Upper lobe of left lung (tissue), 6 donors: ENCODE measurements around the gene VPS13A. TPM values are rescaled to one million over a fixed set of nuclear protein-coding genes. Genes with fewer than 3 reads are reported as not detected.
"Not testable (repeated sequence)": the region's sequence is repeated elsewhere in the genome, so short reads cannot be mapped to it uniquely, and the experiment has no call there.

Source experiments
- ATAC-seq, 2 donors: fragments of 200-7000 bp; cut with Tn5 transposase; one replicate each; pipeline ENCODE4 v1.9.1; 2022; ENCODE audit warnings: mild to moderate bottlenecking in 2 of 2, moderate library complexity in 2 of 2; ENCODE audit not compliant: low FRiP score in 2 of 2
- DNase-seq, 2 donors: peaks; one replicate each; pipeline ENCODE4 v3.0.0-alpha.2; 2019 to 2020
- H3K27ac ChIP-seq, 4 donors: fragments of 200-600 bp; sonication (generic); one replicate each; pipeline ENCODE4 v1.5.1; 2016 to 2019
- H3K27me3 ChIP-seq, 4 donors: fragments of 200-600 bp; sonication (generic); one replicate each; pipeline ENCODE4 v1.5.1; 2017 to 2019
- H3K36me3 ChIP-seq, 4 donors: fragments of 200-600 bp; sonication (generic); one replicate each; pipeline ENCODE4 v1.5.1; 2016 to 2019
- H3K4me1 ChIP-seq, 4 donors: fragments of 200-600 bp; sonication (generic); one replicate each; pipeline ENCODE4 v1.5.1; 2018 to 2019
- H3K4me3 ChIP-seq, 4 donors: fragments of 200-600 bp; sonication (generic); one replicate each; pipeline ENCODE4 v1.5.1; 2017 to 2019; ENCODE audit warnings: mild to moderate bottlenecking in 2 of 4, moderate library complexity in 1 of 4
- H3K9me3 ChIP-seq, 4 donors: fragments of 200-600 bp; sonication (generic); one replicate each; pipeline ENCODE4 v1.5.1; 2018 to 2019
- CTCF ChIP-seq, 6 experiments: fragments of 450-650 bp in 4 of 6; fragments of 200-600 bp in 2 of 6; sonication (generic) in 2 of 6; IDR thresholded peaks; one replicate each; pipeline ENCODE4 v1.5.1; 2016 to 2019; ENCODE audit warnings: antibody characterized with exemption in 6 of 6
- EP300 ChIP-seq, 4 donors: sonication (generic); formaldehyde crosslinking; IDR thresholded peaks; one replicate each; pipeline ENCODE4 v1.5.1; 2017; ENCODE audit warnings: antibody characterized with exemption in 4 of 4, control low read depth in 2 of 4
- POLR2A ChIP-seq, 4 donors: fragments of 450-650 bp; IDR thresholded peaks; one replicate each; pipeline ENCODE4 v1.5.1; 2016 to 2017; ENCODE audit warnings: antibody characterized with exemption in 4 of 4, mild to moderate bottlenecking in 2 of 4
- POLR2AphosphoS5 ChIP-seq, 2 donors: sonication (generic); formaldehyde crosslinking; IDR thresholded peaks; one replicate each; pipeline ENCODE4 v1.5.1; 2017; ENCODE audit warnings: antibody characterized with exemption in 2 of 2
- WGBS, 2 donors: methylation state at CpG; one replicate each; pipeline ENCODE4 v1.1.5; 2017 to 2018; 5-methylcytosine and 5-hydroxymethylcytosine counted together
- total RNA-seq, 6 donors: library from RNA; depleted of rRNA in 4 of 6; stranded (reverse); fragments of >200 nt in 4 of 6; gene quantifications; one replicate each; pipeline versions ENCODE4 v1.1.0 to v1.2.1, GENCODE V29; 2016 to 2021
- donor health status: DM: no; HTN: no; CAD: no; lungs with moderate emphysema.
- donor health status: DM: no; HTN: yes; CAD: no; lungs with severe emphysema.

The VPS13A gene
- total RNA-seq, 6 donors from 2014 or later: 21.6 to 90.0 (median 31.4) TPM

- TF ChIP-seq CTCF (IDR thresholded peaks at IDR 0.05): no peak
- TF ChIP-seq POLR2A (IDR thresholded peaks at IDR 0.05): no peak
- TF ChIP-seq POLR2AphosphoS5 (IDR thresholded peaks at IDR 0.05): no peak
- TF ChIP-seq EP300 (IDR thresholded peaks at IDR 0.05): no peak
- Histone ChIP-seq H3K4me3 (no peak overlapping the region), H3K27me3 (no peaks in the 10 kb centered on the region), H3K4me1 (no peaks in the 10 kb centered on the region), H3K36me3 (peaks cover 0 to 13% (median 2%) of the 10 kb centered on the region in 4 donors), H3K9me3 (no peaks in the 10 kb centered on the region), H3K27ac (no peak overlapping the region)
- no peak for ATAC-seq
- WGBS, 2 donors: 98 to 100% methylated on average over 2 of the region's 2 CpGs
- DNase-seq: no peak
Measured at GRCh38 chr9:77257275-77257674, 79.9 kb downstream of the VPS13A start.

GRCh38 chr9:77261605-77262004 lies 84.3 kb downstream of the VPS13A start:
- DNase-seq: no peak
- H3K9me3 ChIP-seq: no peaks in the 10 kb centered on the region
- no peak overlapping the region for H3K27ac ChIP-seq
- no peak for ATAC-seq
- no peak overlapping the region for H3K4me3 ChIP-seq
- 93 to 95% methylated on average over 8 of the region's 8 CpGs for WGBS, 2 donors
- H3K36me3 ChIP-seq: peaks cover 0 to 13% (median 2%) of the 10 kb centered on the region in 4 donors
- H3K4me1 ChIP-seq: no peaks in the 10 kb centered on the region
- no peak for TF ChIP-seq CTCF (IDR thresholded peaks at IDR 0.05)
- no peak for TF ChIP-seq EP300 (IDR thresholded peaks at IDR 0.05)
- TF ChIP-seq POLR2A (IDR thresholded peaks at IDR 0.05): no peak
- no peak for TF ChIP-seq POLR2AphosphoS5 (IDR thresholded peaks at IDR 0.05)
- no peaks in the 10 kb centered on the region for H3K27me3 ChIP-seq

GRCh38 chr9:77267762-77268161 lies 90.4 kb downstream of the VPS13A start:
- not testable (repeated sequence) for H3K9me3 ChIP-seq, ATAC-seq, H3K4me1 ChIP-seq, H3K4me3 ChIP-seq, H3K27me3 ChIP-seq, H3K27ac ChIP-seq, DNase-seq, H3K36me3 ChIP-seq
- WGBS, 2 donors: 90 to 95% methylated on average over 3 to 5 of the region's 5 CpGs

- H3K27ac ChIP-seq: no peak overlapping the region
- ATAC-seq (no peak), DNase-seq (no peak)
- TF ChIP-seq POLR2AphosphoS5 (IDR thresholded peaks at IDR 0.05): no peak
- TF ChIP-seq EP300 (IDR thresholded peaks at IDR 0.05): no peak
- TF ChIP-seq CTCF (IDR thresholded peaks at IDR 0.05): no peak
- TF ChIP-seq POLR2A (IDR thresholded peaks at IDR 0.05): no peak
- H3K4me3 ChIP-seq: no peak overlapping the region
- no peaks in the 10 kb centered on the region for H3K4me1 ChIP-seq
- WGBS, 2 donors: 89 to 94% methylated on average over 1 of the region's 1 CpG
- peaks cover 0 to 3% (median 0%) of the 10 kb centered on the region in 4 donors for H3K36me3 ChIP-seq
- H3K9me3 ChIP-seq: no peaks in the 10 kb centered on the region
- H3K27me3 ChIP-seq: no peaks in the 10 kb centered on the region
Measured at GRCh38 chr9:77271023-77271690, 93.8 kb downstream of the VPS13A start.

- no peak overlapping the region for H3K4me3 ChIP-seq
- no peak for TF ChIP-seq POLR2AphosphoS5 (IDR thresholded peaks at IDR 0.05)
- no peak overlapping the region for H3K27ac ChIP-seq
- no peaks in the 10 kb centered on the region for H3K27me3 ChIP-seq
- WGBS, 2 donors: 76 to 96% methylated on average over 3 of the region's 3 CpGs
- no peak for ATAC-seq
- no peak for DNase-seq
- H3K9me3 ChIP-seq: no peaks in the 10 kb centered on the region
- peaks cover 0 to 4% (median 0%) of the 10 kb centered on the region in 4 donors for H3K36me3 ChIP-seq
- H3K4me1 ChIP-seq: no peaks in the 10 kb centered on the region
Measured at GRCh38 chr9:77276799-77277198, 99.5 kb downstream of the VPS13A start.

- Histone ChIP-seq H3K27me3 (no peaks in the 10 kb centered on the region), H3K36me3 (peaks cover 0 to 6% (median 2%) of the 10 kb centered on the region in 4 donors), H3K9me3 (no peaks in the 10 kb centered on the region), H3K27ac (no peak overlapping the region), H3K4me3 (no peak overlapping the region), H3K4me1 (no peaks in the 10 kb centered on the region)
- no peak for ATAC-seq
- 80 to 87% methylated on average over 3 of the region's 3 CpGs for WGBS, 2 donors
- TF ChIP-seq POLR2AphosphoS5 (IDR thresholded peaks at IDR 0.05) (no peak), POLR2A (IDR thresholded peaks at IDR 0.05) (no peak), CTCF (IDR thresholded peaks at IDR 0.05) (no peak), EP300 (IDR thresholded peaks at IDR 0.05) (no peak)
- no peak for DNase-seq
Measured at GRCh38 chr9:77277719-77278118, 100.4 kb downstream of the VPS13A start.
